Rectal smooth muscle tissue (tissue), 1 donor: Measurements from ENCODE around the gene CRTC3.
"Not testable (repeated sequence)": the region's sequence is repeated elsewhere in the genome, so short reads cannot be mapped to it uniquely, and the experiment has no call there.

Experiments used
- H3K27ac ChIP-seq: one replicate; pipeline ENCODE4 v1.7.0; 2013; ENCODE audit warnings: low read depth, low read length, inconsistent platforms
- H3K27me3 ChIP-seq: one replicate; pipeline ENCODE4 v1.7.0; 2013; ENCODE audit warnings: low read length; ENCODE audit not compliant: control insufficient read depth, insufficient read depth
- H3K36me3 ChIP-seq: one replicate; pipeline ENCODE4 v1.7.0; 2013; ENCODE audit warnings: low read length; ENCODE audit not compliant: control insufficient read depth, insufficient read depth
- H3K4me1 ChIP-seq: one replicate; pipeline ENCODE4 v1.7.0; 2013; ENCODE audit warnings: low read length; ENCODE audit not compliant: control insufficient read depth, insufficient read depth
- H3K4me3 ChIP-seq: one replicate; pipeline ENCODE4 v1.7.0; 2013; ENCODE audit warnings: low read length
- H3K9ac ChIP-seq: one replicate; pipeline ENCODE4 v1.7.0; 2013; ENCODE audit warnings: low read length

Gene CRTC3

GRCh38 chr15:90654233-90655136 lies 124.8 kb downstream of the CRTC3 start:
- Histone ChIP-seq H3K9ac (no peak overlapping the region), H3K27ac (no peak overlapping the region), H3K27me3 (no peaks in the 10 kb centered on the region), H3K36me3 (no peaks in the 10 kb centered on the region), H3K4me1 (no peaks in the 10 kb centered on the region), H3K4me3 (no peak overlapping the region)

GRCh38 chr15:90657520-90658172 lies 127.9 kb downstream of the CRTC3 start:
- H3K9ac ChIP-seq, H3K4me3 ChIP-seq, H3K4me1 ChIP-seq, H3K27ac ChIP-seq, H3K36me3 ChIP-seq, H3K27me3 ChIP-seq: not testable (repeated sequence)

GRCh38 chr15:90659481-90659880 lies 129.8 kb downstream of the CRTC3 start:
- Histone ChIP-seq H3K4me1 (no peaks in the 10 kb centered on the region), H3K27ac (no peak overlapping the region), H3K9ac (no peak overlapping the region), H3K27me3 (no peaks in the 10 kb centered on the region), H3K4me3 (no peak overlapping the region), H3K36me3 (no peaks in the 10 kb centered on the region)

- Histone ChIP-seq H3K4me1 (no peaks in the 10 kb centered on the region), H3K27me3 (no peaks in the 10 kb centered on the region), H3K36me3 (no peaks in the 10 kb centered on the region), H3K4me3 (peak overlapping the region; percentile 30), H3K27ac (no peak overlapping the region), H3K9ac (no peak overlapping the region)
Measured at GRCh38 chr15:90660195-90660998, 130.7 kb downstream of the CRTC3 start.

- H3K4me3 ChIP-seq: peak overlapping the region; percentile 30
- not testable (repeated sequence) for H3K36me3 ChIP-seq, H3K4me1 ChIP-seq, H3K27me3 ChIP-seq, H3K9ac ChIP-seq, H3K27ac ChIP-seq
Measured at GRCh38 chr15:90660999-90661330, 131.2 kb downstream of the CRTC3 start.

- not testable (repeated sequence) for H3K4me1 ChIP-seq, H3K4me3 ChIP-seq, H3K9ac ChIP-seq, H3K27me3 ChIP-seq, H3K36me3 ChIP-seq, H3K27ac ChIP-seq
Measured at GRCh38 chr15:90664081-90664461, 134.3 kb downstream of the CRTC3 start.

GRCh38 chr15:90664650-90665287 lies 135.0 kb downstream of the CRTC3 start:
- peak overlapping the region; percentile 48 for H3K27ac ChIP-seq
- no peaks in the 10 kb centered on the region for H3K36me3 ChIP-seq
- peaks cover 3% of the 10 kb centered on the region for H3K27me3 ChIP-seq
- H3K4me3 ChIP-seq: peak overlapping the region; percentile 70
- no peaks in the 10 kb centered on the region for H3K4me1 ChIP-seq
- H3K9ac ChIP-seq: peak overlapping the region; percentile 74

GRCh38 chr15:90665288-90666134 lies 135.8 kb downstream of the CRTC3 start:
- H3K4me3 ChIP-seq: peak overlapping the region; percentile 70
- H3K27me3 ChIP-seq: peaks cover 3% of the 10 kb centered on the region
- H3K36me3 ChIP-seq: no peaks in the 10 kb centered on the region
- H3K9ac ChIP-seq: peak overlapping the region; percentile 74
- H3K4me1 ChIP-seq: no peaks in the 10 kb centered on the region
- peak overlapping the region; percentile 48 for H3K27ac ChIP-seq

GRCh38 chr15:90666135-90666909 lies 136.6 kb downstream of the CRTC3 start:
- peaks cover 3% of the 10 kb centered on the region for H3K27me3 ChIP-seq
- no peaks in the 10 kb centered on the region for H3K4me1 ChIP-seq
- no peaks in the 10 kb centered on the region for H3K36me3 ChIP-seq
- no peak overlapping the region for H3K27ac ChIP-seq
- H3K9ac ChIP-seq: no peak overlapping the region
- H3K4me3 ChIP-seq: peak overlapping the region; percentile 70

- H3K27me3 ChIP-seq: peaks cover 3% of the 10 kb centered on the region
- H3K9ac ChIP-seq: no peak overlapping the region
- H3K4me1 ChIP-seq: no peaks in the 10 kb centered on the region
- H3K36me3 ChIP-seq: no peaks in the 10 kb centered on the region
- H3K4me3 ChIP-seq: no peak overlapping the region
- no peak overlapping the region for H3K27ac ChIP-seq
Measured at GRCh38 chr15:90667073-90667754, 137.5 kb downstream of the CRTC3 start.
